CD8-positive, alpha-beta memory T cell (primary cell): ENCODE measurements around the gene SEPTIN5. TPM values are rescaled to one million over a fixed set of nuclear protein-coding genes. Genes with fewer than 3 reads are reported as not detected.

Experiments used
- CTCF ChIA-PET: fragments of 350-600 bp; sonication (Branson Sonifier 250); formaldehyde crosslinking; loops from one replicate; lab custom pipeline; 2021; ENCODE audit warnings: antibody characterized with exemption; lab: Charles Lee
- POLR2A ChIA-PET: fragments of 350-600 bp; sonication (Branson Sonifier 250); formaldehyde crosslinking; loops from one replicate; lab custom pipeline; 2021; ENCODE audit warnings: antibody characterized with exemption; lab: Charles Lee
- DNase-seq, 5 donors: peaks; one replicate each; pipeline versions ENCODE4 v3.0.0 to v3.0.0-alpha.2; 2020 to 2022; ENCODE audit warnings: mixed read lengths in 1 of 5
- H3K27ac ChIP-seq: one replicate; pipeline ENCODE4 v1.7.0; 2013; ENCODE audit warnings: low read depth, mild to moderate bottlenecking, low read length, moderate library complexity
- H3K27me3 ChIP-seq: 2 replicates; pipeline ENCODE4 v1.7.0; 2013; ENCODE audit warnings: low read length, mild to moderate bottlenecking; ENCODE audit not compliant: insufficient read depth, poor library complexity, severe bottlenecking
- H3K36me3 ChIP-seq: 2 replicates; pipeline ENCODE4 v1.7.0; 2013; ENCODE audit warnings: mild to moderate bottlenecking, low read length, moderate library complexity; ENCODE audit not compliant: insufficient read depth
- H3K4me1 ChIP-seq: 2 replicates; pipeline ENCODE4 v1.7.0; 2013; ENCODE audit warnings: mild to moderate bottlenecking, low read length, moderate library complexity; ENCODE audit not compliant: insufficient read depth
- H3K4me3 ChIP-seq: 2 replicates; pipeline ENCODE4 v1.7.0; 2013; ENCODE audit warnings: mild to moderate bottlenecking, low read length
- H3K9me3 ChIP-seq: 2 replicates; pipeline ENCODE4 v1.7.0; 2013; ENCODE audit warnings: mild to moderate bottlenecking, low read length
- H3K27ac Mint-ChIP-seq, 8 donors: one replicate each; pipeline ENCODE4 v1.8.0; 2020 to 2021; ENCODE audit warnings: mixed read lengths in 8 of 8, mild to moderate bottlenecking in 6 of 8, inconsistent platforms in 3 of 8, moderate library complexity in 3 of 8
- H3K27me3 Mint-ChIP-seq, 2 donors: one replicate each; pipeline ENCODE4 v1.8.0; 2020 to 2021; ENCODE audit warnings: mixed read lengths in 2 of 2, mild to moderate bottlenecking in 1 of 2, moderate library complexity in 1 of 2
- H3K36me3 Mint-ChIP-seq, 3 donors: one replicate each; pipeline ENCODE4 v1.8.0; 2020 to 2021; ENCODE audit warnings: mixed read lengths in 3 of 3, inconsistent platforms in 1 of 3, mild to moderate bottlenecking in 1 of 3
- H3K4me1 Mint-ChIP-seq, 3 donors: one replicate each; pipeline ENCODE4 v1.8.0; 2020 to 2021; ENCODE audit warnings: mixed read lengths in 3 of 3, inconsistent platforms in 1 of 3, mild to moderate bottlenecking in 1 of 3
- H3K4me3 Mint-ChIP-seq, 7 donors: one replicate each; pipeline ENCODE4 v1.8.0; 2020 to 2021; ENCODE audit warnings: mixed read lengths in 7 of 7, mild to moderate bottlenecking in 6 of 7, moderate library complexity in 4 of 7, inconsistent platforms in 2 of 7
- H3K9me3 Mint-ChIP-seq, 5 donors: one replicate each; pipeline ENCODE4 v1.8.0; 2020 to 2022; ENCODE audit warnings: mixed read lengths in 5 of 5, mild to moderate bottlenecking in 3 of 5, moderate library complexity in 2 of 5, inconsistent platforms in 1 of 5
- polyA plus RNA-seq: library from polyadenylated mRNA; unstranded; fragments of 300-500 nt; fragmentation: Illumina TruSeq; gene quantifications from one replicate; pipeline ENCODE4 v1.2.3, GENCODE V29; 2021
- total RNA-seq, 2 experiments: library from RNA; stranded (reverse); gene quantifications; one replicate each; pipeline ENCODE4 v1.2.3, GENCODE V29; 2021

Gene SEPTIN5
- total and polyA plus RNA-seq, 3 experiments from 2014 or later: 0.20 to 0.38 TPM; not detected in 1

DNA sequence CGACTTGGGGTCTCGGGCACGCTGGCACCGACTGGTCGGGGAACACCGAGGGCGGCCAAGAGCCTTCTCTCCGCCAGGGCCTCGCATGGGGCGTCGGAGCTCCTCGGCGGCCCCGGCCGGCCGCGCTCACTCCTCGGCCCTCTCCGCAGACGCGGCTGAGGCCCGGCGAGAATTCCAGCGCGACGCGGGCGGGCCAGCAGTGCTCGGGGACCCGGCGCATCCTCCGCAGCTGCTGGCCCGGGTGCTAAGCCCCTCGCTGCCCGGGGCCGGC is 51.9 kb downstream of the SEPTIN5 start:
- H3K27me3 ChIP-seq: peaks cover 53% of the 10 kb centered on the region
- ChIA-PET CTCF (interaction anchor here (1.0 kb wide), 1 partner anchor 35 kb away, joined by 3 read pairs; no protein-coding TSS in a partner anchor), POLR2A (no interaction called here)
- H3K27me3 Mint-ChIP-seq: peaks cover 62 to 73% of the 10 kb centered on the region in 2 donors
- H3K4me1 Mint-ChIP-seq: peaks cover 8 to 27% (median 15%) of the 10 kb centered on the region in 3 donors
- H3K4me1 ChIP-seq: peaks cover 11% of the 10 kb centered on the region
- H3K4me3 Mint-ChIP-seq: no peak overlapping the region
- no peaks in the 10 kb centered on the region for H3K36me3 ChIP-seq
- H3K9me3 ChIP-seq: no peaks in the 10 kb centered on the region
- H3K27ac Mint-ChIP-seq: no peak overlapping the region
- H3K27ac ChIP-seq: no peak overlapping the region
- no peak for DNase-seq
- H3K36me3 Mint-ChIP-seq: no peaks in the 10 kb centered on the region
- H3K9me3 Mint-ChIP-seq: peaks cover 0 to 3% (median 0%) of the 10 kb centered on the region in 5 donors
- H3K4me3 ChIP-seq: no peak overlapping the region

DNA sequence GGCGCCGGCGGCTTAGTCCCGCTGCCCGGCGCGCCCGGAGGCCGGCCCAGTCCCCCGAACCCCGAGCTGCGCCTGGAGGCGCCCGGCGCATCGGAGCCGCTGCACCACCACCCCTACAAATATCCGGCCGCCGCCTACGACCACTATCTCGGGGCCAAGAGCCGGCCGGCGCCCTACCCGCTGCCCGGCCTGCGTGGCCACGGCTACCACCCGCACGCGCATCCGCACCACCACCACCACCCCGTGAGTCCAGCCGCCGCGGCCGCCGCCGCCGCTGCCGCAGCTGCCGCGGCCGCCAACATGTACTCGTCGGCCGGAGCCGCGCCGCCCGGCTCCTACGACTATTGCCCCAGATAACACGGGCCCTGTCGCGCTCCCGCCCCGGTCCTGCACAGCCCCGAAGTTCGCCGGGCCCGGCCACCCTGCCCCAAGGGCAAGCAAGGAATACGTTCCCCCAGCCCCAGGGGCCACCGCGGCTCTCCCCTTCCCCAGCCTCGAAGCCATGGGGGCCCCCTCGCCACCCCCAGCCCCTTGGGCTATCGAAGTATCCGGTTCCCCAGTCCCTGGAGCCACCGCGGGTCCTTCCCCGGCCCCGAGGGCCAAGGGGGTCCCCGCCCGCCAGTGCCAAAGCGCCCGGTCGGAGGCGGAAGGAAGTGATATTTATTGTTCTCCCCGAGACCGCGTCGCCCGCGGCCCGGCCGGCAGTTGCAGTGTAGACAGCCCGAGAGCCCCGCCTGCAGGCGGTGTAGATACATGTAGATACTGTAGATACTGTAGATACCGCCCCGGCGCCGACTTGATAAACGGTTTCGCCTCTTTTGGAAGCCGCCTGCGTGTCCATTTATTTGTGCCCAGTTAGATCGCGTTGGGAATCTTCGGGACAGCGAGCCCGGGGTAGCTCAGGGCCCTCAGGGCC is 52.5 kb downstream of the SEPTIN5 start:
- no peaks in the 10 kb centered on the region for H3K36me3 Mint-ChIP-seq
- CTCF ChIA-PET: interaction anchor here (1.0 kb wide), 1 partner anchor 36 kb away, joined by 3 read pairs; no protein-coding TSS in a partner anchor
- no peaks in the 10 kb centered on the region for H3K36me3 ChIP-seq
- peak overlapping the region; percentile 43 for H3K27ac ChIP-seq
- H3K9me3 ChIP-seq: no peaks in the 10 kb centered on the region
- peak overlapping the region in 1 of 8 donors; percentile 26 for H3K27ac Mint-ChIP-seq
- peaks cover 11% of the 10 kb centered on the region for H3K4me1 ChIP-seq
- peak in 3 of 5 donors; percentile 24 to 58 (median 27) for DNase-seq
- H3K9me3 Mint-ChIP-seq: peaks cover 0 to 3% (median 0%) of the 10 kb centered on the region in 5 donors
- H3K27me3 ChIP-seq: peaks cover 51% of the 10 kb centered on the region
- POLR2A ChIA-PET: no interaction called here
- peaks cover 4 to 23% (median 12%) of the 10 kb centered on the region in 3 donors for H3K4me1 Mint-ChIP-seq
- H3K27me3 Mint-ChIP-seq: peaks cover 62 to 75% of the 10 kb centered on the region in 2 donors
- H3K4me3 Mint-ChIP-seq: peak overlapping the region in 5 of 7 donors; percentile 33 to 52 (median 50)
- no peak overlapping the region for H3K4me3 ChIP-seq

DNA sequence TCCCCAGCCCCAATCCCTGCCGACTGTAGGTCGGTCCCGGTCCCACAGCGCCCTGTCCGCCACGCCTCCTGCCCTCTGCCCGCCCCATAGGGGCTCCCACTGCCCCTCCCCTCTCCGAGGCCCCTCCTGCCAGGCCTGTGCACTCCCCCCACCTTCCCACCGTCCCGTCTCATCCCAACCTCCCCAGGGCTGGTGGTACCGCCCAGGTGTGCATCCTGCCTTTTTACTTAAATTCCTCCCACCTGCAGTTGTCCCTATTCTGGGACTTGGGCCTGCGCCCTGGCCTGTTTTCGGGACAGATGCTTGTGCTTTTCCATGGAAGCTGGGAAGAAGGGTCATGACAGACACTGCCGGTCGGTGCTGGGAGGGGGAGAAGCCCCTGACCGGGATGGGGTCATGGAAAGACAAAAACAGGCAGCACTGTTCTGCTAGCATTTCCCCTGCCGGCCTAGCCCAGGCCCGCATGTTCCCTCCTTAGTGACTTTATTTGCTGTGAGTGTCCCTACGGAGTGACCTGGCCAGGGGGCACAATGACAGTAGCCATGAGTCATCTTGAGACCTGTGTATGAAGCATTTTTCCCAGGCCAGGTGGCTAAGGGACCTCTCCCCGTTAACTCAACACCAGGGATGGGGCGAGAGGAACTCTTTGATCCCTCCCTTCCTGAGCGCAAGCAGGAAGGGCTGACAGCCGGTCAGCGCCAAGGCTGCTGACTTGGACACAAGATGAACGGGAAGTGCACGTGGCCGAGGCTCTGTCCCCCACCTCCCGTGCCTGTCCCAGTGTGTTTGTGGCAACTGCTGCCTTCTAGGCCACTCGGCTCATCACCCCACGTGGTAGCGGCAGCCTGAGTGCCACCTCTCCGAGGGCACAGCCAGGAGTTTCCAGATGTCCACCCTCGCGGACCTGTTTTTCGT is 53.4 kb downstream of the SEPTIN5 start:
- peaks cover 11% of the 10 kb centered on the region for H3K4me1 ChIP-seq
- Mint-ChIP-seq H3K4me1 (peaks cover 4 to 23% (median 12%) of the 10 kb centered on the region in 3 donors), H3K9me3 (peaks cover 0 to 3% (median 0%) of the 10 kb centered on the region in 5 donors), H3K27ac (no peak overlapping the region), H3K27me3 (peaks cover 59 to 76% of the 10 kb centered on the region in 2 donors), H3K36me3 (no peaks in the 10 kb centered on the region), H3K4me3 (peak overlapping the region in 5 of 7 donors; percentile 33 to 52 (median 50))
- no peak overlapping the region for H3K27ac ChIP-seq
- H3K4me3 ChIP-seq: no peak overlapping the region
- H3K27me3 ChIP-seq: peaks cover 44% of the 10 kb centered on the region
- CTCF ChIA-PET: no interaction called here
- DNase-seq: no peak
- H3K9me3 ChIP-seq: no peaks in the 10 kb centered on the region
- POLR2A ChIA-PET: no interaction called here
- no peaks in the 10 kb centered on the region for H3K36me3 ChIP-seq

DNA sequence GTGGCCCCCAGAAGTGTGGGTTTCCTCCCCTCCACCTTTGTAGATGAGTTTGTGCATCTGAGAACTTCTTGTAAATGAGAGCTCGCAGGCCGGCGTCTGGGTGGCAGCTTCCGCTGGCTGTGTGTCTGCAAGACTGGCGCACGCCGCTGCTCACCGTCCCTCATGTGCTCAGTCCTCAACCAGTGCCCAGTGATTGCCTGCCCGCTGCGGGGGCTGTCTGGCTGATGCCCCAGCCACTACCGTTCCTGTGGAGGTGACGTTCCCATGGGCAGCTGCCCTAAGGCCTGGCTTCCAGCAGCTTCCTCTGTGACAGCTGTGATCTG is 55.1 kb downstream of the SEPTIN5 start:
- ChIA-PET CTCF (no interaction called here), POLR2A (no interaction called here)
- H3K27me3 ChIP-seq: peaks cover 43% of the 10 kb centered on the region
- peaks cover 0 to 3% (median 0%) of the 10 kb centered on the region in 5 donors for H3K9me3 Mint-ChIP-seq
- H3K36me3 Mint-ChIP-seq: no peaks in the 10 kb centered on the region
- H3K36me3 ChIP-seq: no peaks in the 10 kb centered on the region
- H3K4me1 ChIP-seq: peaks cover 17% of the 10 kb centered on the region
- peaks cover 53 to 78% of the 10 kb centered on the region in 2 donors for H3K27me3 Mint-ChIP-seq
- no peak overlapping the region for H3K4me3 ChIP-seq
- H3K9me3 ChIP-seq: no peaks in the 10 kb centered on the region
- H3K27ac ChIP-seq: no peak overlapping the region
- no peak overlapping the region for H3K27ac Mint-ChIP-seq
- H3K4me3 Mint-ChIP-seq: peak overlapping the region in 1 of 7 donors; percentile 51
- H3K4me1 Mint-ChIP-seq: peaks cover 4 to 23% (median 12%) of the 10 kb centered on the region in 3 donors
- DNase-seq: no peak

DNA sequence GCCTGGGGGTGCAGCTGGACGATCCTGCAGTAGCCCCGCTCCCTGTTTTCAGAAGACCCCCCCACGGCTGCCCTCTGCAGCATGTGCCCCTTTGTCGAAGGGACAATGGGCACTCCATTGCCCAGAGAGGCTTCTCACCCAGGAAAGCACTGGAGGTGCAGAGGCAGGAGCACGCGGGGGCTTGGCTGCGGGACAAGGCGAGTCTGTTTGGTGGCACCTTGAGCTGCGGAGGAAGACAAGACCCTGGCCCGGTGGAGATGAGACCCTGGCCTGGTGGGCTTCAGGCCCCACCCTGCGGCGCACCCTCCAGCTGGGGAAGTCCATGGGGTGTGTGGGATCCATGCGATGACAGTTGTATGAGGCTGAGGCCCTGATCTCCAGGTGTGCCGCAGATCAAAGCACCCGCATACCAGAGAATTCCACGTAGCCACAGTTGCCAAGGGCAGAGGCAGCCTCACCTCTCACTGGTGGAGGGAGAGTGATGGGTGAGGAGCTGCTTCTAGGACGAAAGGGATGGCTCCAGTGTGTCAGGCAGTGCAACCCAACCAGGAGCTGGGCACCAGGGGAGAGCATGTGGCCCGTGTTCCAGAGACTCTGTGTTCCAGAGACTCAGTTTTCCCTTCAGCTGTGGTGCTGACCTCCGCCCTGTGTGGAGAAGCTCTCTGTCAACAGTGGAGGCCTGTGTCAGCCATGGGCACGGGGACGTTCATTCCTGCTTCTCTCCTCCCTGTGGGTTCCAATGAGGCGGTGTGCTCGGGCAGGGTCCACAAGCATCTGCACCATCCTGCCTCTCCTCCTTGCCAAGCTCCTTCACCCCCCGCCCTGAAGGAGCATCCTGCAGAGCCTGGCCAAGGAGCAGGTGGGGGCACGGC is 56.3 kb downstream of the SEPTIN5 start:
- Mint-ChIP-seq H3K27me3 (peaks cover 47 to 71% of the 10 kb centered on the region in 2 donors), H3K36me3 (no peaks in the 10 kb centered on the region), H3K27ac (no peak overlapping the region), H3K4me3 (no peak overlapping the region), H3K4me1 (peaks cover 0 to 15% (median 6%) of the 10 kb centered on the region in 3 donors), H3K9me3 (peaks cover 0 to 2% (median 0%) of the 10 kb centered on the region in 5 donors)
- peaks cover 17% of the 10 kb centered on the region for H3K4me1 ChIP-seq
- H3K4me3 ChIP-seq: no peak overlapping the region
- H3K27me3 ChIP-seq: peaks cover 34% of the 10 kb centered on the region
- no peak for DNase-seq
- H3K27ac ChIP-seq: no peak overlapping the region
- CTCF ChIA-PET: interaction anchor here (1.6 kb wide), 1 partner anchor 140 kb away, joined by 3 read pairs; no protein-coding TSS in a partner anchor
- H3K36me3 ChIP-seq: no peaks in the 10 kb centered on the region
- POLR2A ChIA-PET: no interaction called here
- H3K9me3 ChIP-seq: no peaks in the 10 kb centered on the region

DNA sequence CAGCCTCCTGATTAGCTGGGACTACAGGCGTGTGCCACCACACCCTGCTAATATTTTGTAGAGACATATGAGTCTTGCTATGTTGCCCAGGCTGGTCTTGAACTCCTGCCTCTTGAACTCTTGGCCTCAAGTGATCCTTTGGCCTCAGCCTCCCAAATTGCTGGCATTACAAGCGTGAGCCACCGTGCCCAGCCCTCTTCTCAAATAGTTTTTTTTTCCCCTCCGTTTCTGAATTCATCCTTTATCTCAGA is 58.0 kb downstream of the SEPTIN5 start:
- Mint-ChIP-seq H3K27me3 (peaks cover 49 to 80% of the 10 kb centered on the region in 2 donors), H3K36me3 (no peaks in the 10 kb centered on the region), H3K9me3 (peaks cover 0 to 2% (median 0%) of the 10 kb centered on the region in 5 donors), H3K4me1 (peaks cover 4 to 15% (median 6%) of the 10 kb centered on the region in 3 donors), H3K4me3 (peak overlapping the region in 1 of 7 donors; percentile 57), H3K27ac (no peak overlapping the region)
- Histone ChIP-seq H3K27me3 (peaks cover 26% of the 10 kb centered on the region), H3K9me3 (no peaks in the 10 kb centered on the region), H3K27ac (peak overlapping the region; percentile 62), H3K4me3 (no peak overlapping the region), H3K4me1 (peaks cover 18% of the 10 kb centered on the region), H3K36me3 (no peaks in the 10 kb centered on the region)
- no peak for DNase-seq
- POLR2A ChIA-PET: no interaction called here
- CTCF ChIA-PET: no interaction called here
